Kidney (tissue), 14 donors: ENCODE results near the gene CXorf58. TPM values are rescaled to one million over a fixed set of nuclear protein-coding genes. Genes with fewer than 3 reads are reported as not detected.

Experiments used
- DNase-seq, 5 donors: peaks; one replicate each; pipeline ENCODE4 v3.0.0-alpha.2; 2013 to 2020
- FAIRE-seq: peaks from 2 replicates; lab custom pipeline; 2012; peaks lifted over from hg19 to GRCh38; lab: Jason Lieb, UNC
- H3K27ac ChIP-seq, 2 donors: one replicate each; pipeline ENCODE4 v1.7.0; 2013; ENCODE audit warnings: low read depth in 2 of 2, low read length in 2 of 2, inconsistent platforms in 1 of 2
- H3K27me3 ChIP-seq: one replicate; pipeline ENCODE4 v1.7.1; 2013; ENCODE audit warnings: low read length, inconsistent platforms; ENCODE audit not compliant: control insufficient read depth, insufficient read depth
- H3K36me3 ChIP-seq, 3 donors: one replicate each; pipeline versions ENCODE4 v1.7.0 to v1.7.1; 2013; ENCODE audit warnings: low read length in 3 of 3, control low read depth in 1 of 3, inconsistent platforms in 1 of 3; ENCODE audit not compliant: insufficient read depth in 3 of 3, control insufficient read depth in 2 of 3
- H3K4me1 ChIP-seq, 3 donors: one replicate each; pipeline versions ENCODE4 v1.7.0 to v1.7.1; 2013; ENCODE audit warnings: low read length in 3 of 3, inconsistent platforms in 1 of 3, low read depth in 1 of 3; ENCODE audit not compliant: control insufficient read depth in 2 of 3, insufficient read depth in 2 of 3
- H3K4me3 ChIP-seq, 3 donors: one replicate each; pipeline versions ENCODE4 v1.7.0 to v1.8.1; 2013; ENCODE audit warnings: low read length in 3 of 3, control low read depth in 1 of 3, inconsistent platforms in 1 of 3
- H3K9ac ChIP-seq, 3 donors: one replicate each; pipeline versions ENCODE4 v1.7.0 to v1.7.1; 2013; ENCODE audit warnings: low read length in 3 of 3, control low read depth in 1 of 3, inconsistent platforms in 1 of 3
- H3K9me3 ChIP-seq, 3 donors: one replicate each; pipeline versions ENCODE4 v1.7.0 to v1.7.1; 2013; ENCODE audit warnings: low read length in 3 of 3, control low read depth in 1 of 3, inconsistent platforms in 1 of 3; ENCODE audit not compliant: control insufficient read depth in 2 of 3, insufficient read depth in 1 of 3
- intact Hi-C: fragments of 100-400 bp; cut with DNase I; formaldehyde crosslinking; loops from one replicate; pipeline ENCODE4 v1.11.1; 2022
- polyA plus RNA-seq: library from polyadenylated mRNA; stranded (reverse); fragments of 350-450 nt; fragmentation: Illumina TruSeq; extraction: RNeasy Lipid Tissue Mini Kit (QIAGEN cat#74804); gene quantifications from one replicate; pipeline ENCODE4 v1.2.3, GENCODE V29; 2014; ENCODE audit warnings: low read depth, low replicate concordance; ENCODE audit not compliant: insufficient read depth
- total RNA-seq: library from RNA; stranded (reverse); fragmentation: NEBNext Ultra II Directional; extraction: Animal tissue kit (Norgen Biotek cat#: 25700); gene quantifications from one replicate; pipeline ENCODE4 v1.2.1, GENCODE V29; 2021
- TF ChIP-seq, protein P1 (sequence below): IDR thresholded peaks from 3 replicates; pipeline ENCODE4 v1.5.1; 2012; ENCODE audit warnings: mild to moderate bottlenecking, moderate library complexity, borderline replicate concordance; ENCODE audit not compliant: insufficient read depth; ENCODE audit errors: extremely low read depth
- donor health status: control.
- donor health status: control.
- donor health status: control.
- donor health status: control.
- donor health status: control.
- donor health status: DM: yes; HTN: yes; CAD: no.
- donor health status: Normal renal cell carcinoma (clear cell type).

The CXorf58 gene
- total and polyA plus RNA-seq, 2 donors from 2014 or later: 0.37 TPM; not detected in 1

DNA sequence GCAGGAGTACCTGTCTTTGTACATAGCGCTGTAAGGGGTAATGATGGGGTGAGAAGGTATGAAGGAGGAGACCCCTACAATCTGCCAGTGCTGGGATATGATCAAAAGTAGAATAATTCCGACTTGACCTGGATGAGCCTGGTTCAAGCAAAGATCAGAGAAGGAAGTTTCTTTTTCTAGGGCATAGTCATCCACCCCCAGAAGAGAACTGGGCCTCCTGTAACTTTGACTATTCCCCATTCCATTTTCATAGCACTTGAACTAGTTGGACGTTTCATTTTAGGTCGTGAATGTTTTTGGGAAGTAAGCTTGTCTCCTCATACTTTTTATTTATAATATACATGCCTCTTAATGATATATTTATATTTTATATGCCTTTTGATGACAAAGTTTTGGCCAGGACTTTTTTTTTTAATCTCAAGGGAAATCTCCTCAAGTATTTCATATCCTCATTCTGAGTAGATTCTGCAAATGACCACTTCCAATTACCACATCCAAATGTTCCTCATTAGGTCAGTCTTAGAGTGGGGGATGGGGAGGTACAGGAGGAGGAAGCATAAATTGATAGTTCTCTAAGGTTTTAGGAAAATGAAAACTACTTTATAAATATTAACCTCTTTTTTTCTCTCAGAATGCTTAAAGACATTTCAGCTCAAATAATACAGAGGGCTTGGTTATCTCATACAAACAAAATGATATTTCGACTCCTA is 3.5 kb downstream of the CXorf58 start:
- Histone ChIP-seq H3K36me3 (no peaks in the 10 kb centered on the region), H3K4me3 (no peak overlapping the region), H3K9me3 (no peaks in the 10 kb centered on the region), H3K27ac (no peak overlapping the region), H3K4me1 (peaks cover 0 to 4% (median 0%) of the 10 kb centered on the region in 3 donors), H3K9ac (no peak overlapping the region), H3K27me3 (peaks cover 3% of the 10 kb centered on the region)
- DNase-seq: no peak
- FAIRE-seq: no peak
- intact Hi-C loops: no loop called here
- TF ChIP-seq, protein P1, sequence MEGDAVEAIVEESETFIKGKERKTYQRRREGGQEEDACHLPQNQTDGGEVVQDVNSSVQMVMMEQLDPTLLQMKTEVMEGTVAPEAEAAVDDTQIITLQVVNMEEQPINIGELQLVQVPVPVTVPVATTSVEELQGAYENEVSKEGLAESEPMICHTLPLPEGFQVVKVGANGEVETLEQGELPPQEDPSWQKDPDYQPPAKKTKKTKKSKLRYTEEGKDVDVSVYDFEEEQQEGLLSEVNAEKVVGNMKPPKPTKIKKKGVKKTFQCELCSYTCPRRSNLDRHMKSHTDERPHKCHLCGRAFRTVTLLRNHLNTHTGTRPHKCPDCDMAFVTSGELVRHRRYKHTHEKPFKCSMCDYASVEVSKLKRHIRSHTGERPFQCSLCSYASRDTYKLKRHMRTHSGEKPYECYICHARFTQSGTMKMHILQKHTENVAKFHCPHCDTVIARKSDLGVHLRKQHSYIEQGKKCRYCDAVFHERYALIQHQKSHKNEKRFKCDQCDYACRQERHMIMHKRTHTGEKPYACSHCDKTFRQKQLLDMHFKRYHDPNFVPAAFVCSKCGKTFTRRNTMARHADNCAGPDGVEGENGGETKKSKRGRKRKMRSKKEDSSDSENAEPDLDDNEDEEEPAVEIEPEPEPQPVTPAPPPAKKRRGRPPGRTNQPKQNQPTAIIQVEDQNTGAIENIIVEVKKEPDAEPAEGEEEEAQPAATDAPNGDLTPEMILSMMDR: no peak

DNA sequence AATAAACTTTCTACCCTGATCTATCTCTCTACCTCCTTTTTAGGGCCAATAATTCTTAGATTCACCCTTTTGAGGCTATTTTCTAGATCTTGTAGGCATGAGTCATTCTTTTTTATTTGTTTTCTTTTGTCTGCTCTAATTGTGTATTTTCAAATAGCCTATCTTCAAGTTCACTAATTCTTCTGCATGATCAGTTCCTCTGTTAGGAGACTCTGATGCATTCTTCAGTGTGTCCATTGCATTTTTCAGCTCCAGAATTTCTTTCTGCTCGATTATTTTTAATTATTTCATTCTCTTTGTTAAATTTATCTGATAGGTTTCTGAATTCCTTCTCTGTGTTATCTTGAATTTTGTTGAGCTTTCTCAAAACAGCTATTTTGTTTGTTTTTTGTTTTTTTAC is 11.3 kb downstream of the CXorf58 start:
- peaks cover 3% of the 10 kb centered on the region for H3K27me3 ChIP-seq
- no peak overlapping the region for H3K9ac ChIP-seq
- FAIRE-seq (no peak), DNase-seq (no peak)
- intact Hi-C loops: no loop called here
- H3K4me3 ChIP-seq: no peak overlapping the region
- no peaks in the 10 kb centered on the region for H3K4me1 ChIP-seq
- no peak overlapping the region for H3K27ac ChIP-seq
- TF ChIP-seq, protein P1: no peak
- no peaks in the 10 kb centered on the region for H3K9me3 ChIP-seq
- no peaks in the 10 kb centered on the region for H3K36me3 ChIP-seq

DNA sequence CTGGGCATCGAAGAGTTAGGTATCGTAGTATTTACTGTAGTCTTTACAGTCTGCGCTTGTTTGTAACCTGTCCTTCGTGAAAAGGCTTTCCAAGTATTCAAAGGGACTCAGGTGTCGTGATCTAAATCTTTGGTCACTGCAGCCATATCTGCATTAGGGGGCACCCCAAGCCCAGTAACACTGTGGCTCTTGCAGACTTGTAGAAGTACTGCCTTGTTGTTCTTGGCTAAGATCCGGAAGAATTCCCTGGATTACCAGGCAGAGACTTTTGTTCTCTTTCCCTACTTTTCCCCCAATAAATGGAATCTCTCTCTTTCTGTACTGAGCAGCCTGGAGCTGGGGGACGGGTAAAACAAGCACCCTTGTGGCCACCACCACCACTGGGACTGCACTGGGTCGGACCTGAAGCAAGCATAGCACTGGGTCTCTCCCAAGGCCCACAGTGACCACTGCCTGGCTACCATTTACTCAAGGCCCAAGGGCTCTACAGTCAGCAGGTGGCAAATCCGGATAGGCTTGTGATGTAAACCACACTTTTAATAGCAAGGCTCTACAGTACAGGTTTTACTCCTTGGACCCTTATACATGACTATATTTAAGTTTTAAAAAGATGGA is 12.0 kb downstream of the CXorf58 start:
- intact Hi-C loops: no loop called here
- H3K27me3 ChIP-seq: peaks cover 3% of the 10 kb centered on the region
- no peaks in the 10 kb centered on the region for H3K9me3 ChIP-seq
- no peak overlapping the region for H3K4me3 ChIP-seq
- TF ChIP-seq, protein P1: peak; percentile 15
- H3K9ac ChIP-seq: no peak overlapping the region
- DNase-seq (no peak), FAIRE-seq (no peak)
- H3K27ac ChIP-seq: no peak overlapping the region
- no peaks in the 10 kb centered on the region for H3K4me1 ChIP-seq
- no peaks in the 10 kb centered on the region for H3K36me3 ChIP-seq
